Measurements from ENCODE around the gene SEMA4B.

The SEMA4B gene

DNA sequence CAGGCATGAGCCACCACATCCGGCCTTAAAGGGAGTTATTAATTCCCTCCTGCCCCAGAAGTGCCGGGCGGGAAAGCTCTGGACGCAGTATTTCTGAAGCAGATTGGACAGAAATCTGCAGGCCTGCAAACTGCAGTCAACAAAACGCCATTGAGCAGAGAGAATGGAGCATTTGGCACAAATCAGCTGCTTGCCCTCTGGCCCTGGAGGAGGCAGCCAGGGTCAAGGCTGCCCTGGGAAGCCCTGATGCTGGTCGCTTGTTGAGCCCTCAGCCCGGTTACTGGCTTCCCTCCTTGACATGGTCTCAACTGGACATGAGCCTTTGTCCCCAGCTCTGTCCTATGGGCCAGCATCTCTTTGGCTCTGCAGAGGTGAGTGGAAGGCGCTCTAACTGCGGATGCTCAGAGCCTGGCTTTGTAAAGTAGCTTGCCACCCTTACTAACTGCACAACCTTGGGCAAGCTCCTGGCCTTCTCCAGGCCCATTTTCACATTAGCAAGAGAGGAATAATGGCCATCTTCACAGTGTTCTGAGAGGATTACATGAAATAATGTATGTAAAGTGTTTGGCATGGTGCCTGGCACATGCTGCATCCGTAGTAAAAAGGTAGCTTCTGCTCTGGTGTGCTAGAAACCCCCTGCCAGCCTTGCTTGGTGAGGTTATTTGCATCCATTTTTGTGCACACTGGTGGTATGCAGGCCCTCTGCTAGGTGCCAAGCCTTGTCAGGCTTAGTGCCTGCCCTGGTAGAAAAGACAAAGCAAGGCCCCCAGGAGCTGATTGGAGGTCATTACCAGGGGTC is 4.1 kb downstream of the SEMA4B start:
- no peak for DNase-seq (ENCODE audit: low read depth in 2 of 2)

DNA sequence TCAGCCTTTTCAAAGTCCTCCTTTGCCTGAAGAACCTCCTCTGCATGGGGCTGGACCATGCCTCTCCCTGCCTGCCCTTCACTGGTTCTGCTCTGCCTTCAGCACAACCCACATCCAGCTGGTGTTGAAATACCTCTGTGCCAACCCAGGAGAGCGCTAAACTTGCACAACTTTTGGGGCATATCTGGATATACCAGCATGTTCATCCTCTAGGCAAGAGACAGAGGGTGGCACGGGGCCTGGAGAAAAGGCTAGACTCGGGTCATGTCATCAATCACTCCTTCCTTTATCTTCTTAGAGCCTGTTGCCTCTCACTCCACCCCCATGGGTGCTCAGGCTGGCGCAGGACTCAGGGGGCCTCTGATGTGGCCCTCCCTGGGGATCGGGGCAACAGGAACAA is 4.8 kb downstream of the SEMA4B start:
- no peak for DNase-seq (ENCODE audit: low read depth in 2 of 2)

DNA sequence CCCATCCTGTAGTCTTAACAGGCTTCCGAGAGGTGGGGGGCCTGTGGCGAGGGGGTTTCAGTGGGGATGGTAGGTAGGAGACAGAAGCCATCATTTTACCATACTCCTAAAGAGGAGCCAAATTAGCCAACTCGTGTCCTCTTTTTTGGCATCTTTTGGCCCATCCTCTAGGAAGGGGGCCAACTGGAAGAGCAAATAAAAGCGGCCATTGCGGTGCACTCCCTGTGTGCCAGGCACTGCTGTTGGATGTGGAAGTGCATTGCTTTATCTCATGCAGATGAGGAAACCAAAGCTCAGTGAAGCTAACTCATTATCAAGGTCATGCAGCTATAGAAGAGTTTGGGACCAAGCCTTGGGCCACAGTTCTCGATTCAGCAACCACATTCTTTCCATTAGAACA is 6.1 kb downstream of the SEMA4B start:
- DNase-seq (ENCODE audit: low read depth in 2 of 2), result no peak

DNA sequence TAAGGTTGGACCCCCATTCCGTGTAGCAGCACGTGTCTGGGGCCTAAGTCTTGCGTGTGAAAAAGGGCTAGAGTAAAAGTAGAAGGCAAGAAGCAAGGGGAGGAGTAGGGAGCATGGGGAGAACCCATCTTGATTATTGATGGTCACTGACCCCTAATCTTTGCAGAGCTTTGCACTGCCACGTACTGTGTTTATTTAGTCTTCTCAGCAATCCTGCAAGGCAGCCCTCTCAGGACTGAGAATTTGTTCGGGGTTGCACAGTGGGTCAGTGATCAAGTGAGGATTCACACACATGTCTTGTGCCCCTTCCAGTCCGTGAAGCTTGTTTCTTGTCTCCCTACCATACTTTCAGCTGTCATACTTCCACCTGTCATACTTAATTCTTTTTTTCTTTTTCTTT is 7.2 kb downstream of the SEMA4B start:
- DNase-seq (ENCODE audit: low read depth in 2 of 2), result no peak

DNA sequence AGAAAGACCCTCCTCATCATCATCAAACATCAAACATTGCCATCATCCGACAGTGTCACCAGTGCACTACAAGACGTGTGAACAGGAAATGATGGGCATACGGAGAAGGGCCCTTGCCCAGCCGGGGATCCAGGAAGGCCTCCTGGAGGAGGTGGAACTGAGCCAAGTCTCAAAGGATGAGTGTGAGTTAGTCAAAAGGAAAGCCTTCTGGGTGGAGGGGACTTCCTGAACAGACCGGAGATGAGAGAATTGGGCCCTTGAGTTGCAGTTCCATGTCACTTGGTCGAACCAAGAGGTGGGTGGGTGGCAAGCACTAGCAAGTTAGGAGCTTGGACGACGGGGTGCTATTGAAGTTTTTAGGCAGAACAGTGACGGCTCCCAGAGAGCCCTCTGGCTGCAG is 8.5 kb downstream of the SEMA4B start:
- no peak for DNase-seq (ENCODE audit: low read depth in 2 of 2)

DNA sequence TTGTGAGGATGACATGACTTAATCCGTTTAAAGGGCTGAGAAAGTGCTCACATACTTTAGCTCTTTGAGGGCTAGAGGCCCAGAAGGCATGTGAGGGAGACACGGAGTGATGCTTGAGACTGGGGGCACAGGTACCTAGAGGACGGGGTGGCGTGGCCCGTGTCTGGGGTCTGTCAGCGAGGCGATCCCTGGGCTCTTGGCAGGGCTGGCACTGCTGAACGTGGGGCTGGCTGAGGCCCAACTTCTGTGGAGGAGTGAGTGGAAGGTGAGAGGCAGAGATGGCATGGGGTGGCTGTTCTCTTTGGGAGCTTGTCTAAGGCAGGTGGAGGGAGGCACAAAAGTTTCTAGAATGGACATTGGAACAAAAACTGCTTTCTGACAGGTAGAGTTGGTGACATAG is 9.5 kb downstream of the SEMA4B start:
- DNase-seq (ENCODE audit: low read depth in 2 of 2), result no peak

DNA sequence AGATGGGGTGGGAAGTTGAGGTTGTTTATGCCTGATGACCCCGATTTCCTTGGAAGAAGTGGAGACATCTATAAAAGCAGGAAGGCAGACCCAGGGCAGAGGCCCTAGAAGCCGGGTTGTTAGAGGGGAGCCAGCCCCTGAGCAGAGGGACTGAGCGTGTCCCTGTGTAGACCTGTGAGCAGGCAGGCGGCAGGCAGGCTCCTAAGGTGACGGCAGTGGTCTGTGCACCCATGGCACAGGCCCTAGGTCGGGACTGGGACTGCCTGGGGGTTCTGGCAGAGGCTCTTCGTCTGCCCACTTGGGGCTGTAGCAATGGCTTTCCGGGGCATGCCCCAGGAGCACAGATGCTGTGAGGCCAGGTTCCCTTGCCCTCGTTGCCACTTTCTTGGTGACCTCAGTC is 9.9 kb downstream of the SEMA4B start:
- DNase-seq (ENCODE audit: low read depth in 2 of 2), result no peak

DNA sequence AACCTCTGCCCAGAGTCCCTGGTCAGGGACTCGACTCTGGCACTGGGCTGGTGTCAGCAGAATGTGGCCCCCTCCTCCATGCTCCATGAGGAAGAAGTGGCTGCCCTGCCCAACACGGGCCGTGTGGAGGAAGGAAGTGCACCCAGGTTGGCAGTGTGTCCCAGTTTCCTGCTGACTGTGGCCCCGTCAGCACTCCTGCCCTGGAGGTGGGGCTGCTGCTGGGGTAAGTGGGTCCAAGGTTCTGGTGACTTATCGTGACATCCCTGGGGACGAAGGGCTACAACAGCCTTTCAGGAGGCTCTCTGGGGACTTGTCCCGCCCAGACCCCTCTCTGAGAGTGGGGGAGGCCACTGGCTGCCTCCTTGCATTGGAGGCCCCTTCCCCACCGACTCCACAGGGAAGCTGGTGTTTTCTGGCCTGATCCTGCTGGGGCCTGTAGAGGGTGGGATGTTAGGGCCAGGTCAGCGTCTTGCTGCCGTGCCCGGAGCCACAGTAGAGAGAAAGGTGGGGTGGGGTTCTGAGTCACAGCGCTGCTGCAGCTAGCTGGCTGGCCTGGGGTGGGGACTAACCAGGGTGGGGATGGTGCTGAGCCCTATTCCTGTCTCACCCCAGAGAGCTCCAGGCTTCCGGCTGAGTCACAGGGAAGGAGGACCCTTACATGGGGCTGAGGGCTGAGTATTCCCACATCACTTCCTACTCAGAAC is 10.5 kb downstream of the SEMA4B start:
- no peak for DNase-seq (ENCODE audit: low read depth in 2 of 2)

DNA sequence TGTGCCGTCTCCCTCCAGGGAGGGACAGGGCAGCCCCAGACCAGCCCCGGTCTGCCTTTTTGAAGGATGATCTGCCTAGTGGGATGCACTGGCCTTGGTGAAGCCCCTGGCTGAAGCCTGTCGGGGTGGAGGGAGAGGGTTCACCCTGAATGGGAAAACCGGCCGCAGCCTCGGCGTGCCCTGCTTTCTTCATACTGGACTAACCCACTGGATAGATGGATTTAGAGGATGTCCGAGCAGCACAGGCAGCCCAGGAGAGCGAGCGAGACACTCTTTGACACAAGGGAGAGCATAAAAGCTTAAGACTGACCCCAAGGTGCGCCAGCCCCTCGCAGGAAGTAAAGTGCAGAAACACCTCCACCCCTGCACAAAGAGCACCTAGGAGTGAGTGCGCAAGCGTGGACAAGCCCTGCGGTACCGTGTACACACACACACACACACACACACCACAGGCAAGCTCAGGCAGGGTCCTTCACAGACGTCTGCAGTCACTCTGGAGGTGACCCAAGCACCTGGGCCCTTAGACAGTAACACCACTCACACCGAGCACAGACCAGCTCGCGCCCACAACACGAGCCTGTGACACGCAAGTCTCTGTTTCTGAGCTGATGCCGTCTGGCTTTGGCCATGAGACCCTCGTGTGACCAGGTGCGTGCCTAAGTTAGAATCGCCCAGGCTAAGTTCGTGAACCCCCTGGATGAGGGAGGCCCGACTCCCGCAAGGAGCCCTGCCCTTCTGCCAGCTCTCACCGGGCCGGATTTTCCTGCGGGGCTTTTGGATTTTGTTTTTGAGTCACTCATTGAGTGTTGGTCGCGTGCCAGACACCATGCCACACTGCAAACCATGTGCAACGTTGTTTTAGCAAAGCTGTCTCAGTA is 11.3 kb downstream of the SEMA4B start:
- DNase-seq (ENCODE audit: low read depth in 2 of 2), result no peak

DNA sequence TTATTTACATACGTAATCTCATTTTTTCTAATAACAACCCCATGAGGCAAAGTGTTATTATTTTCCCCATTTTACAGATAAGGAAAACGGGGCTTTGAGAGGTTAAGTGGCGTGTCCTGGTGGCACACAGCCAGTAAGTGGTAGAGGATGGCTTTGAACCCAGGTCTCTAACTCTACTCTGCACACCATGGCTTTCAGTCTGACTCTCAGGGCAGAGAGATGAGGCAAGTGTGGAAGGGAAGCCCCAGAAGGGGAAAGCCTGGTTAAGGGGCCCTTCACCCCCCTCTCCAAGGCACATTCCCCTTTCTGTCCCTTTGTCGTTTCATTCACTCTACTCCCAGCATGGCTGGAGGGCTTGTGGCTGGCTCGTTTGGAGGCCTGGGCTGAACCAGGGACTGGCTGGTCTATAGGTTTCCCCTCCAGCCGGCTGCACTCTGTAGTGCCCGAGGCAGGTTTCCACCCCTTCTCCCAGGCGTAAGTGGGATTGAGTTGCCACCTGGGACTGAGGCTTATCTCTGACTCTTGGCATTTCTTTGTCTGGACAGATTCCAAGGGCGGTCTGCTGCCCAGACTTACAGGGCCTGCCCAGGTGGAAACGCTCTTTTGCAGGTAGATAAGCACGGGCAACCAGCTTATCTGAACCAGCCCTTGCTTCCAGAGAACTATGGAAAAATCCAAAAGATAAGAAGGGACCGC is 12.1 kb downstream of the SEMA4B start:
- DNase-seq (ENCODE audit: low read depth in 2 of 2), result no peak

DNA sequence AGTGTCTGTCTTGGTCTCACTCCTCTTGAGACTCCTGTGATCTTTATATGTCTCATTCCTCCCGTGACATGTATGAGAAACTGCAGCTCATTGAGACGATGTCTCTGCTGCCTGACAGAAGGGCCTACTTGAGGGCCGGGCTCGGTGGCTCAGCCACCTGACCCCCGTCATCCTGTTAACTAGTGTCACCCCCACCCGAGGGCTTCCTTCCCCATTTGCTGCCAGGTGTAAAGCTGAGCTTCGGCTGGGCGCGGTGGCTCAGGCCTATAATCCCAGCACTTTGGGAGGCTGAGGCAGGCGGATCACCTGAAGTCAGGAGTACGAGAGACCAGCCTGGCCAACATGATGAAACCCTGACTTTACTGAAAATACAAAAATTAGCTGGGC is 12.7 kb downstream of the SEMA4B start:
- no peak for DNase-seq (ENCODE audit: low read depth in 2 of 2)

DNA sequence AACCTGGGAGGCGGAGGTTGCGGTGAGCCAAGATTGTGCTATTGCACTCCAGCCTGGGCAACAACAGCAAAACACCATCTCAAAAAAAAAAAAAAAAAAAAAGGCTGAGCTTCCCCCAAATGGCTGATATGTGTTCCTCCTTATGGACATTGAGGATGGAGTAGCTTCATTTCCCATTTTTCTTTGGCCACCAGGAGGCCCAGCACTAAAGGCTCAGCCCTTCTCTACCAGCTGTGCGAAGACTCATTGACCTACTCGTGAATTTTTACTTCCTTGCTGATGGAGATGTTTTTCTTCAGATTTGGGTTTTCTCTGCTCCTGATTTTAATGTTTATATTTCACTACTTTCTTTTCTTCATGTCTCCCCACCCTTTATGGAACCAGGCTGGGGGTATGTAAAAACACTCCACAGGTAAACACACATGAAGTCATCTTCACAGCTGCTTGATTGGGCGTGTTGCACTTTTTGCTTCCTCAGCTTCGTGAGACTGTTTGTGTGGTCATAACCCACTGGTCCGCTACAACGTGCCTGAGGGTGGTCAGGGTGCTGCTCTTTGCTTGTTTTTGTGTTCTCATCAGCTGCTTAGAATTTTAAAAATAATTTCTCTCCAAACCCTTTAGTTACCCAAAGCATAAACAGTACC is 13.5 kb downstream of the SEMA4B start:
- DNase-seq (ENCODE audit: low read depth in 2 of 2), result no peak

DNA sequence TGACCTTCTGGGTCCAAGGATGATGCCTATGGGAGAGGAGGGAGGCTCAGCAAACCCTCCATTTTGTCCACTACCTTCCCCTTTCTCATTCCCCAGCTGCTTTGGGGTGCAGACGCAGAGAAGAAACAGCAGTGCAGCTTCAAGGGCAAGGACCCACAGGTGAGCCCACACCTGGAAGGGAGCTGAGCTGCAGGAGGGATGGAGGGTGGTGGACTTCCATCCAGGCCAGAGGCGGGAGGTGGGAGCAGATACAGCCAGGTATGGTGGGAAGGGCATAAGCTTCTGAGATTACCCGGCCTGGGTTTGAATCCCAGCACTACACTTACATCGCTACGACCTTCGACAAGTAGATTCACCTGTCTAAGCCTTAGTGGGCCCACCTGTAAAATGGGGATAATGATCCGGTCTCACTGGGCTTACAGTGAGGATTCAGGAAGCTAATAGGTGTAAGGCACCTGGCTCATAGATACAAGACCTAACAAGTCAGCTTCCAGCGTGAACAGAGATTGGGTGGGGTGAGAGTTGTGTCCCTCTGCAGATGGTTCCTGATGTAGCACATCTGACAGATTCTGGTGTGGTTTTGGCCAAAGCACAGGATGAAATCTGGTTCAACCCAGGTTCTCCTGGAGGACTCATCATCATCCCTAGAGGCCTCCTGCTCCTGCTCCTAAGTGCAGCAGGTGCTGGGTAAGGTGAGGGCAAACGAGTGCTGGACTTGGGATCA is 16.7 kb downstream of the SEMA4B start:
- no peak for DNase-seq (ENCODE audit: low read depth in 2 of 2)

DNA sequence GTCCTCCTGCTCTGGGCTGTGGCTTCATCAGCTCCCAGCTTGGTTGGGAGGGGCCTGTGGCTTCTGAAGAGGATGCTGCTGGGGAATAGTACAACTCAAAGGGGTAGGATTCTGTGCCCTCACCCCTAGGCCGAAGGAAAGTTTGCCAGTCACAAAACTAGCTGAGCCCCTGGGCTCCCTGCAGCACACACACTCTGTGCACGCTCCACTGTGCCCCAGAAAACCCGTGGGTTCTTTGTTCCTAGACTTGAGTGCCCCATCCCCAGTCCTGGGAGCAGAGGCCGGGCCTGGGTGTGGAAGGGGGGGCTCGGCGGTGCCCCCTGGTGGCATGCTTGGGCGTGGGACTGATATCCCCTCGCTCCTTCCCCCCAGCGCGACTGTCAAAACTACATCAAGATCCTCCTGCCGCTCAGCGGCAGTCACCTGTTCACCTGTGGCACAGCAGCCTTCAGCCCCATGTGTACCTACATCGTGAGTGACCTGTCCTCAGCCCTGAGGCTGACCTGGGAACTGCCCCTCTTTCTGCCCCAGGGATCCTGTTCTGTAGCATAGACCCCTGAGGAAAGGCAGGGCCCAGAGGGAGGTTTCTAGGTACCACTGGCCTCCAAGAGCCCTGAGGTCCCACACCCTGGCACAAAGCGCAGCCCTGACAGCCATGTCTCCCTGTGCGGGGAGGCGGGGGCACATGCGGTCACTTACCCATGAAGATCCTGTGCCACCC is 18.5 kb downstream of the SEMA4B start:
- peak in 1 of 2 donors; percentile 32 for DNase-seq (ENCODE audit: low read depth in 2 of 2)

DNA sequence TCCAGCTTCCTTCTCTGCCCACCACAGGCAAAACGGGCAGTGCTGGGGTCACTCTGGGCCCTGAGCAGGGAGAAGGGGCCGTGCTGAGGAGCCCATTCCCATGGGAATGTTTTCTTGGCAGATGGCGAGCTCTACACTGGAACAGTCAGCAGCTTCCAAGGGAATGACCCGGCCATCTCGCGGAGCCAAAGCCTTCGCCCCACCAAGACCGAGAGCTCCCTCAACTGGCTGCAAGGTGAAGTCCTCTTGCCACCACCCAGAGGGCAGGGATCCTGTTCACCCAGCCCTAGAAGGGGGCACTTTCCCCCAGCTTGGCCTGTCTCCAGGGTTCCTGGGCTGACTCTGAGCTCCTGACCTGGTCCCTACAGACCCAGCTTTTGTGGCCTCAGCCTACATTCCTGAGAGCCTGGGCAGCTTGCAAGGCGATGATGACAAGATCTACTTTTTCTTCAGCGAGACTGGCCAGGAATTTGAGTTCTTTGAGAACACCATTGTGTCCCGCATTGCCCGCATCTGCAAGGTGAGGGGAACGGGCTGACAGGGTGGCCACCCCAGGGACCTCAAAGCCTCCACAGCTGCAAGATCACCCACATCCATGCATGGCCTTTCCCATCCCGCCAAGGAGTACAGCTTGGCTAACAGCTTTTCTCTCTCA is 20.2 kb downstream of the SEMA4B start:
- DNase-seq (ENCODE audit: low read depth in 2 of 2), result no peak

DNA sequence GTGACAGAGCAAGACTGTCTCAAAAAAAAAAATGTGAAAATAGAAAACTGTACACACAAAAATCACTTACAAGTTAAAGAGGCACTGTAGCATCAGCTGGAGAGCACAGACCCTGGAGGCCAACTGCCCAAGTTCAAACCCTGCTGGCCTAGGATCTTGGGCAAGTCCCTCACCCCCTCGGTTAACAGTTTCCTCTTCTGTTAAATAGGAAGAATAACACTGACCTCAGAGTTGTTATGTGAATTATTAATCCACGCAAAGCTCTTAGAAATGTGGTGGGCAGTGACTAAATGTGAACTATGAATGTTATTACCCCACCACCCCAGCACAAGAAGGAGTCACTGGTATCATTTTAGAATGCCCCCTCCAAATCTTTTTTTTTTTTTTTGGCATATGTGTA is 21.4 kb downstream of the SEMA4B start:
- DNase-seq (ENCODE audit: low read depth in 2 of 2), result no peak

DNA sequence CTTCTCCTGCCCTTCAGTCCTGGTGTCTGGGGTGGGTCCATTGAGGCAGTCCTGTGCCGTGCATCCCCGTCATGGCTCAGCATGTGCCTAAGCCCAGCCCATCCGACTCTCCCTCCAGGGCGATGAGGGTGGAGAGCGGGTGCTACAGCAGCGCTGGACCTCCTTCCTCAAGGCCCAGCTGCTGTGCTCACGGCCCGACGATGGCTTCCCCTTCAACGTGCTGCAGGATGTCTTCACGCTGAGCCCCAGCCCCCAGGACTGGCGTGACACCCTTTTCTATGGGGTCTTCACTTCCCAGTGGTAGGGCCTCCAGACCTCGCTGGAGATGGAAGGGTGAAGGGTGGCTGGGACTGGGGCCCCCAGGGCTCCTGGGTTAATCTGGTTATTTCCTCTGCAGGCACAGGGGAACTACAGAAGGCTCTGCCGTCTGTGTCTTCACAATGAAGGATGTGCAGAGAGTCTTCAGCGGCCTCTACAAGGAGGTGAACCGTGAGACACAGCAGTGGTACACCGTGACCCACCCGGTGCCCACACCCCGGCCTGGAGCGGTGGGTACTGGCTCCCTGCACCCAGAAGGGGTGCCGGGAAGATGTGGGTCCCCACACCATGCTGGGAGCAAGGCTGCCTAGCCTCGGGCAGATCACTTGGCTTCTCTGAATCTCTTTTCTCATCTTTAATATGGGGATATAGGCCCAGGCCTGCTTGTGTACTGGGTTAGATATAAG is 22.5 kb downstream of the SEMA4B start:
- DNase-seq (ENCODE audit: low read depth in 2 of 2), result no peak

DNA sequence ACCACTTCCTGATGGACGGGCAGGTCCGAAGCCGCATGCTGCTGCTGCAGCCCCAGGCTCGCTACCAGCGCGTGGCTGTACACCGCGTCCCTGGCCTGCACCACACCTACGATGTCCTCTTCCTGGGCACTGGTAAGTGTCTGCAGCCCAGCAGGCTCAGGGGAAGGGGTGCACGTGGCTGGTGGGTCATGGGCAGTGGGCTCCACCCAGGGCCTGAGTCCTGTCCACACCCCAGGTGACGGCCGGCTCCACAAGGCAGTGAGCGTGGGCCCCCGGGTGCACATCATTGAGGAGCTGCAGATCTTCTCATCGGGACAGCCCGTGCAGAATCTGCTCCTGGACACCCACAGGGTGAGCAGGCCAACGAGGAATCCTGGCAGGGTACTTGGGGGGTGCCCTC is 23.9 kb downstream of the SEMA4B start:
- DNase-seq (ENCODE audit: low read depth in 2 of 2), result no peak

All from stimulated activated CD8-positive, alpha-beta memory T cell treated with anti-CD3 and anti-CD28 coated beads, Interleukin-15, amount 100 ng/mL, for 48 hours (primary cell).